AG09319 (cell line): ENCODE data around the gene KRTAP2-3.
"Not testable (repeated sequence)": the region's sequence is repeated elsewhere in the genome, so short reads cannot be mapped to it uniquely, and the experiment has no call there.

Experiments
- DNase-seq: peaks from one replicate; pipeline ENCODE4 v3.0.0-alpha.2; 2010; ENCODE audit warnings: low read depth; ENCODE audit errors: extremely low read depth
- CTCF ChIP-seq: IDR thresholded peaks from 2 replicates; pipeline ENCODE4 v1.5.1; 2011; ENCODE audit warnings: low read depth, mild to moderate bottlenecking, inconsistent platforms, low read length, moderate library complexity

KRTAP2-3 gene

GRCh38 chr17:41048441-41048840 lies 11.5 kb downstream of the KRTAP2-3 start:
- no peak for DNase-seq

GRCh38 chr17:41046735-41047465 lies 13.0 kb downstream of the KRTAP2-3 start, which contains the start of gene KRTAP2-1:
Gene KRTAP2-1 (minus strand): TSS chr17:41047316. CDS start chr17:41047267, 49 bp downstream.
- not testable (repeated sequence) for DNase-seq

More at GRCh38 chr17:41048441-41048840, 11.5 kb downstream of the KRTAP2-3 start:
- TF ChIP-seq CTCF = no peak

- TF ChIP-seq CTCF = no peak
- DNase-seq = no peak
Measured at GRCh38 chr17:41042953-41043352, 17.0 kb downstream of the KRTAP2-3 start.

GRCh38 chr17:41040783-41041571 lies 18.9 kb downstream of the KRTAP2-3 start, which contains the start of gene KRTAP1-1:
Gene KRTAP1-1 (minus strand): TSS chr17:41041450. CDS start chr17:41041397, 53 bp downstream.
- not testable (repeated sequence) for DNase-seq

- DNase-seq = no peak
- TF ChIP-seq CTCF = no peak
Measured at GRCh38 chr17:41037853-41038350, 22.0 kb downstream of the KRTAP2-3 start.

- DNase-seq = not testable (repeated sequence)
Measured at GRCh38 chr17:41034346-41034935, 25.5 kb downstream of the KRTAP2-3 start, which contains the start of gene KRTAP1-3. Gene KRTAP1-3 (minus strand): TSS chr17:41034874. CDS start chr17:41034821, 53 bp downstream.

- no peak for TF ChIP-seq CTCF
- no peak for DNase-seq
Measured at GRCh38 chr17:41029633-41030245, 30.2 kb downstream of the KRTAP2-3 start, which contains the start of gene KRTAP1-4. Gene KRTAP1-4 (minus strand): TSS chr17:41030195. CDS start chr17:41030078, 117 bp downstream.

GRCh38 chr17:41026715-41027471 lies 33.0 kb downstream of the KRTAP2-3 start, which contains the start of gene KRTAP1-5:
Gene KRTAP1-5 (minus strand): TSS chr17:41027208. CDS start chr17:41027155, 53 bp downstream.
- DNase-seq = peak; percentile 81
- TF ChIP-seq CTCF = no peak
